Kidney capillary endothelial cell (primary cell): ENCODE data around the gene DENR.

Experiments
- DNase-seq: peaks from one replicate; pipeline ENCODE4 v3.0.0-alpha.2; 2018; ENCODE audit warnings: low spot score

DENR gene

DNA sequence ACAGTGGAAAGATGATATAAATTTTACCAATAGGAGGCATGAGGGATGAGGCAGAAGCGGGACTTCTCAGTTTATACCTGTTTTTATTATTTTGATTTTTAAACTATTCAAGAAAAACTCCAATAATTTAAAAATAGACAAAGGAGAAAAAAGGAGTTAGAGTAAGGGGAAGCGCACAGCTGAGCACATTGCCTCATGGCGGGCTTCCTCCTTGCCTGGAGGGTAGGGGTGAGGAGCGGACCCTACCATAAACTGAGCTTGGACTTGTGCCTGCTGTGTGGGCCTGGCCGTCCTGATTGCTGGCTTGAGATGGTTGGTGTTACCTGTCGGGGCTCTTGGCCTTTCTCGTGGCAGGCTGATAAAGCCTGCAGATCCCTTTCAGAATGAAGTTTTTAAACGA lies 67.5 kb downstream of the DENR start:
- DNase-seq, result no peak
